Neural progenitor cell (in vitro differentiated cells): Measurements from ENCODE around the gene GRM8.

ENCODE experiments used
- EZH2 ChIP-seq: fragments of 200-600 bp; sonication (generic); IDR thresholded peaks from 2 replicates; pipeline ENCODE4 v1.6.1; 2017; ENCODE audit warnings: antibody characterized with exemption, mild to moderate bottlenecking, moderate library complexity
- EZH2phosphoT487 ChIP-seq: fragments of 200-600 bp; sonication (generic); IDR thresholded peaks from 2 replicates; pipeline ENCODE4 v1.6.1; 2017; ENCODE audit warnings: antibody characterized with exemption
- TF ChIP-seq, protein P1 (sequence below): fragments of 200-600 bp; sonication (generic); IDR thresholded peaks from 2 replicates; pipeline ENCODE4 v1.5.1; 2017; ENCODE audit warnings: antibody characterized with exemption, mild to moderate bottlenecking

DNA sequence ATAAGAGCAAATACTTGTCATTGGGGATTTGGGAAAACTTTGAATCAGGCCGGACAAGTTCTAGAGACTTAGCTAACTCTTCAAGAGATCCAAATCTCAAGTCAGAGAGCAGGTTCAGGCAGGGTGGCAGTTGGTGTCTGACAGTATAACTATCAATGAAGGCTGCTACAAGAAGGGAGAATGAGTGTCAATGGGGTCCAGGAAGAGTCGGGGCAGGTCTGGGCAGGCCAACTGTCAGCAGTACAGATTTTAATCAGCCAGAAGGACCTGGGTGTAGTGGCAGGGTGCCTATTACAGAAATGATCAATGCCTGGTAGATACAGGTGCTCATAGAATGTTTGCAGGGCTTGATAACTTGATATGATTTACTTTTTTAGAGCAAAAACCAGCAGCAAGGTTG, 751.1 kb downstream of the GRM8 start:
- TF ChIP-seq, protein P1, sequence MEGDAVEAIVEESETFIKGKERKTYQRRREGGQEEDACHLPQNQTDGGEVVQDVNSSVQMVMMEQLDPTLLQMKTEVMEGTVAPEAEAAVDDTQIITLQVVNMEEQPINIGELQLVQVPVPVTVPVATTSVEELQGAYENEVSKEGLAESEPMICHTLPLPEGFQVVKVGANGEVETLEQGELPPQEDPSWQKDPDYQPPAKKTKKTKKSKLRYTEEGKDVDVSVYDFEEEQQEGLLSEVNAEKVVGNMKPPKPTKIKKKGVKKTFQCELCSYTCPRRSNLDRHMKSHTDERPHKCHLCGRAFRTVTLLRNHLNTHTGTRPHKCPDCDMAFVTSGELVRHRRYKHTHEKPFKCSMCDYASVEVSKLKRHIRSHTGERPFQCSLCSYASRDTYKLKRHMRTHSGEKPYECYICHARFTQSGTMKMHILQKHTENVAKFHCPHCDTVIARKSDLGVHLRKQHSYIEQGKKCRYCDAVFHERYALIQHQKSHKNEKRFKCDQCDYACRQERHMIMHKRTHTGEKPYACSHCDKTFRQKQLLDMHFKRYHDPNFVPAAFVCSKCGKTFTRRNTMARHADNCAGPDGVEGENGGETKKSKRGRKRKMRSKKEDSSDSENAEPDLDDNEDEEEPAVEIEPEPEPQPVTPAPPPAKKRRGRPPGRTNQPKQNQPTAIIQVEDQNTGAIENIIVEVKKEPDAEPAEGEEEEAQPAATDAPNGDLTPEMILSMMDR: no peak
- no peak for TF ChIP-seq EZH2phosphoT487
- TF ChIP-seq EZH2: no peak
